GM13976 (cell line): ENCODE data around the gene MRFAP1L1.

Experiments
- DNase-seq: peaks from one replicate; pipeline ENCODE4 v3.0.0; 2012; ENCODE audit warnings: low spot score
- in situ Hi-C: fragments of 300-500 bp; cut with MboI; formaldehyde crosslinking; loops from one replicate; pipeline ENCODE4 v1.12.0; 2022; ENCODE audit warnings: low sequenced_read_pairs, mixed read lengths, inconsistent platforms; ENCODE audit not compliant: unreplicated experiment
- TF ChIP-seq, protein P1 (sequence below): IDR thresholded peaks from 2 replicates; pipeline ENCODE4 v1.5.1; 2012; ENCODE audit warnings: borderline replicate concordance, mild to moderate bottlenecking; ENCODE audit not compliant: insufficient read depth; ENCODE audit errors: extremely low read depth, missing control alignments, control extremely low read depth

MRFAP1L1 gene

DNA sequence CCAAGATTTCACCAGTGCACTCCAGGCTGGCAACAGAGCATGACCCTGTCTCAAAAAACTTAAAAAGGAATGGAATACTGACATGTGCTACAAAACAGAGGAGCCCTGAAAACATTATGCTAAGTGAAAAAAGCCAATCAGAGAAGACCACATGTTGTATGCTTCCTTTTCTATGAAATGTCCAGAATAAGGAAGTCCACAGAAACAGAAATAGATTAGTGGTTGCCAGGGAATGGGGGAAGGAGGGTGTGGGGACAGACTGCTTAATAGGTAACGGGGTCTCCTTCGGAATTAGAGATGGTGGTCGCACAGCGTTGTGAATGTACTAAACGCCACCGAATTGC is 42.8 kb upstream of the MRFAP1L1 start:
- DNase-seq: no peak
- in situ Hi-C loops: no loop called here
- TF ChIP-seq, protein P1, sequence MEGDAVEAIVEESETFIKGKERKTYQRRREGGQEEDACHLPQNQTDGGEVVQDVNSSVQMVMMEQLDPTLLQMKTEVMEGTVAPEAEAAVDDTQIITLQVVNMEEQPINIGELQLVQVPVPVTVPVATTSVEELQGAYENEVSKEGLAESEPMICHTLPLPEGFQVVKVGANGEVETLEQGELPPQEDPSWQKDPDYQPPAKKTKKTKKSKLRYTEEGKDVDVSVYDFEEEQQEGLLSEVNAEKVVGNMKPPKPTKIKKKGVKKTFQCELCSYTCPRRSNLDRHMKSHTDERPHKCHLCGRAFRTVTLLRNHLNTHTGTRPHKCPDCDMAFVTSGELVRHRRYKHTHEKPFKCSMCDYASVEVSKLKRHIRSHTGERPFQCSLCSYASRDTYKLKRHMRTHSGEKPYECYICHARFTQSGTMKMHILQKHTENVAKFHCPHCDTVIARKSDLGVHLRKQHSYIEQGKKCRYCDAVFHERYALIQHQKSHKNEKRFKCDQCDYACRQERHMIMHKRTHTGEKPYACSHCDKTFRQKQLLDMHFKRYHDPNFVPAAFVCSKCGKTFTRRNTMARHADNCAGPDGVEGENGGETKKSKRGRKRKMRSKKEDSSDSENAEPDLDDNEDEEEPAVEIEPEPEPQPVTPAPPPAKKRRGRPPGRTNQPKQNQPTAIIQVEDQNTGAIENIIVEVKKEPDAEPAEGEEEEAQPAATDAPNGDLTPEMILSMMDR: no peak

DNA sequence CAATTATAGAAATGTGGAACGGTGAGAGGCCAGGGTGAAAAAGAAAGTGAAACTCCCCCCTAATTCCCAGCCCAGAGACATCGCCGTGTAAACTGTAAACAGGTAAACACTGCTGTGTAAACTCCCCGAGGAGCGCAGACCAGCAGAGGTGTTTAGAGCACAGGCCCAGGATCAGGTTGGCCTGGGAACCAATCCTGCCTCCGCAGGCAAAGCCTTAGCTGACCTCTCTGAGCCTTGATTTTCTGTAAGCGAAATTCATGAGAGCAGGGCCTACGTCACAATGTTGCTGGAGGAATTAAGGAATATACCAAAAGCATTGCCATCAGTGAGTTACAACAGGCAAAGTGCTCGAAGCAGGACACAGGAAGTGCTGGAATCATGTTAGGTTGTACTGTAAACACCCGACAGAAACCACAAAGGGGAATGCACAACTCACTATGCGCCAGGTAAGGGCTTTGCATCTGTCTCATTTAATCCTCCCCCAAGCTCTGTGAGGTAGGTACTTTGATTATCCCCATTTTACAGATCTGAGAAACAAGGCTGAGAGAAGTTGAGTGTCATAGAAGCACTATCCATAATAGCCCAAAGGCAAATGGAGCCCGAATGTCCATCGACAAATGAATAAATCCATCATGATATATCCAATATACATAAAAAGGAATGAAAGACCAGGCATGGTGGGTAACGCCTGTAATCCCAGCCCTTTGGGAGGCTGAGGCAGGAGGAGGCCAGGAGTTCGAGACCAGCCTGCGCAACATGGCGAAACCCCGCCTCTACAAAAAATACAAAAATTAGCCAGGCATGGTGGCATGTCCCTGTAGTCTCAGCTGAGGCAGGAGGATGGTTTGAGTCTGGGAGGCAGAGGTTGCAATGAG is 42.2 kb upstream of the MRFAP1L1 start:
- in situ Hi-C loops: no loop called here
- TF ChIP-seq, protein P1: no peak
- DNase-seq: no peak

DNA sequence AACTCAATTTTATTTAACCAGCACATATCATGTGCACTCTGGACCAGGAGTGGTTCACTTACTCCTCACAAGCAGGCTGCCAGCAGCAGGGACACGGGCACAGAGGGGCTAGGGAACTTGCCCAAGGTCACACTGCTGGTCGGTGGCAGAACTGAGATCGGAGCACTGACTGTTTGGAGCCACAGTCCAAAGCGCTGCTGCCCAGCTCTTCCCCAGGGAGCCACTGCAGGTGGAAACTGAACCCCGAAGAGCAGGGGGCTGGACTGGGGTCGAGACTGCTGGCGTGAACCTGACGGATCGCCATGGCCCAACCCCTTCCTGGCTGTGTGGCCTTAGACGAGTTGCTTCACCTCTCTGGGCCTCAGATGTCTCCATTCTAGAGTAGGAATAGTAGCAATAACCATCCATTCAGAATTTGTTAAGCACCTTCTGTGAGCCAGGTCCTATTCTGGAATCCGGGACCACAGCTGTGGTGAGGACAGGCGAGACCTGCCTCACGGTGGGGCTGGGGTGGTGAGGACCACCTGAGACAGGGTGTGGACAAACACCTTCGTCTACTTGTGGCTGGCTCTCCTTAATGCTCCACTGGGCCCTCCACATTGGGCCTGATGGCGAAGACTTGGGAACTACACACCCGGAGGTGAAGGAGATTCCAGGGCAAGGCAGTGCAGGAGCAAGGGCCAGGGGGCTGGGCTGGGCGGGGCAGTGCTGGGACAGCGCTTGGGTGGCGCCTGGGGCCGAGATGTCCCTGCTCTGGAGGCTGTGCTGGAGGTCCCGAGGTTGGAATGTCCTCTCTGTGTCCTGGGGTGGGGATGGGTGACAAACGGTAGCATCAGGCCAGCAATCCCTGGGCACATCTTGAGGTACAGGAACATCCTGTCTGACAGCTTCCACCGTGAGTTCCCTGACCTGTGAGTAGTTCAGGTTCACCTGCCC is 40.9 kb upstream of the MRFAP1L1 start:
- DNase-seq: no peak
- TF ChIP-seq, protein P1: no peak
- in situ Hi-C loops: no loop called here

DNA sequence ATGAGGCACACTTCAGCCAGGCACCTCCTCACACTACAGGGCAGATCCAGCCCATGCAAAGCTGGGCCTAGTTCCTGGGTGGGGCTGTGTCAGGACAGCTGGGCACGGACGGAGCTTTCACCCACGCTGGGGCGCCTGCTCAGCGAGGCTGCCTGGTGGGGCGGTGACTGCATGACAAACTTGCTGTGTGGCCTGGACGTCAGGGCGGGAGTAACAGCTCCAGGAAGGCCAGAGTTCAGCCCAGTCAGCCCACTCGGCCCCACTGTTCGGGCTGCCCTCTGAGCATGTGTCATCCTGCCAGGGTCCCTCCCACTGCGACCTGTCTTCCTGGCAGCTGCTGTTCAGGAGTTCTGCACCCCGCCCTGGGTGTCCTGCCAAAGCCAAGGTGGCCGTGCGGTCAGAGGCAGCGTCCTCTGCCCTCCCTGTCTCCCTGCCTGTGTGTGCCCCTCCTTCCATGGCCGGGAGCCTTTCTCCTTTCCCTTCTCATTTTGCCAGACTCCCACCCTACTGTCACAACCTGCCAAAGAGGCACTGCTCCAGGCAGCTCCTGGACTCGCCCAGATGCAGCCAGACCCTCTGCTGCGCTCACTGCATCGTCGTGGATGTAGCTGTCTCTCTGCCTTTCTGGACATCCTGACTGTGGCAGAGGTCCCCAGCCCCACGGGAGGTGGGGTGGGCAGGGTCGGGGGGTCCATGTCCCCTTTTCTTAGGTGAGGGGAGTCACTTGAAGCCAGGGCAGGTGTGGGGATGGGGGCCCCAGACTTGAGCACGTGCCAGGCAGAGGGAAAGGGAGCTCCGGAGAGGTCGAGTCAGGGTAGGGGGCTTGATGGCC is 39.9 kb upstream of the MRFAP1L1 start:
- TF ChIP-seq, protein P1: no peak
- no peak for DNase-seq
- in situ Hi-C loops: no loop called here

DNA sequence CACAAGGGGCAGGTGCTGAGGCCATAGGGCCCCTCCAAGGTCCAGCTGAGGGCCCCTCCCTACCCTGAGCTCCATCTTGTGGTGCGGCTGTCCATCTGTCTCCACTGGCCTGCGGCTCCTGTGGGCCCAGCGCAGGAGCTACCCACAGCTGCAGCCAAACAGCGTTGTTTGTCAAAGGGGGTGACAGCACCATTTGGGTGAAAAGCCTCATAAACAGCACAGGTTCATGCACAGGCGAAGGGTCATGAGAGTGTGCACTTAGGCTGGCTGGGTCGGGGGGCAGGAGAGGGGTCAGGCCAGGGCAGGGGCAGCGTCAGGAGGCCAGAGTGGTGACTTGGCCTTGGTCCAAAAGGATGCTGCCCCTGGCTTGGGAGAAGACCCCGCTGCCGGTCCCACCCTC is 38.6 kb upstream of the MRFAP1L1 start:
- TF ChIP-seq, protein P1: no peak
- DNase-seq: no peak

More for the DNA sequence above, 38.6 kb upstream of the MRFAP1L1 start:
- in situ Hi-C loops: no loop called here
